SW 1271 (cell line): Measurements from ENCODE around the gene PBX3.

Experiments
- DNase-seq, 2 experiments: peaks; one replicate each; lab custom pipeline; 2025; lab: John Stamatoyannopoulos, UW

PBX3 gene

DNA sequence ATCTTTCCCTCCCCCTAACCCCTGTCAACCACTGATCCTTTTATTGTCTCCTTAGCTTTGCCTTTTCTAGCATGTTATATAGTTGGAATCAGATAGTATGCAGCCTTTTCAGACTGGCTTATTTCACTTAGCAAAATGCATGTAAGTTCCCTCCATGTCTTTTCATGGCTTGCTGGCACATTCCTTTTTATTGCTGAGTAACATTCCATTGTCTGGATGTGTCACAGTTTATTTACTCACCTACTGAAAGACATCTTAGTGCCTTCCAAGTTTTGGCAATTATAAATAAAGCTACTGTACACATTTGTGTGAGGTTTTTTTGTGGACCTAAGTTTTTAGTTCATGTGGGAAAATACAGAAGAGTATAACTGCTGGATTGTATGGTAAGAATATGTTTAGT lies 230.1 kb downstream of the PBX3 start:
- no peak for DNase-seq

- no peak for DNase-seq
Measured at GRCh38 chr9:125979383-125979782, 232.2 kb downstream of the PBX3 start.

DNA sequence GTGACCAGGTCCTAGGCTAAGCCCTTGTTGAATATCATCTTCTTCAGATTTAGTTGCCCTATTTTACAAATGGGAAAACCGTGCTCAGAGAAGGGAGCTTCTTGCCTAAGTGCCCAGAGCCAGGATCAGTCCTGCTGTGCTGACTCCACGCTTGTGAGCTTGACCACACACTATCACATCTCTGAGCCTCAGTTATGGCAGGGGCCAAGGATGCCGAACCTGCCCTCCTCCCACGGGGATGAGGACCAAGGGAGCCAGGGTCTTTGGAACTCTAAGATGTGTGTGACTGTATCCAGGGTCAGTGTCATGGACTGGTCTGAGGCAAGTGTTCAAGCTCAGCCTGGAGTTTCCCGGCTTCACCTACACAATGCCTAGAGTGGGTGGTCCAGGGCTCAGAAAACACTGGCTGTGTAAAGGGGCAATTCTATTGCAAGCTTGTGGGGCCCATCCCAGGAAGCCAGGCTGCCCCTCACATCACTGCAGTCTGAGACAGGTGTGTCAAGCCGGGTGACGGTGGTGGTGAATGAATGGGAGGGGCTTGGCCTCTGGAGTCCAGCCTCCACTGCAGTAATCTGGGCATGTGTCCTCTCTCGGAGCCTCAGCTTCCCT lies 235.7 kb downstream of the PBX3 start:
- DNase-seq, result no peak

DNA sequence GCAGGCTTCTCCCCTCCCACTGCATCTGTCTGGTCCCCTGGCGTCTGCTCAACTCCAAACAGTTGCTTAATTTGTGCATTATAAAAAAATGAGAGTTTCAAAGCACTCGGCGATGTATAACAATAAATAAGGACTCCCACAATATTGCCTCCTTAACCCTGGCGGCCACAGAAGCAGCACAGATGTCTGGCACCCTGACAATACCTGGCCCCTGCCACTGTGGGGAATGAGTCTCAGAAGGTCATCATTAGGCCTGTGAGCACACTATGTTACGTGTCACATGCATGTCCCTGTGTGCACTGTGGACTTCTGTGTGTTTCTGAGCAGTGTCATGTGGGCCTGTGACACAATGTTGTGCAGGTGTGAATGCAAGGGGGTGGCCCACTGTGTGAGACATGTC lies 236.5 kb downstream of the PBX3 start:
- DNase-seq, result no peak

GRCh38 chr9:125984461-125984860 lies 237.3 kb downstream of the PBX3 start:
- DNase-seq, result no peak

DNA sequence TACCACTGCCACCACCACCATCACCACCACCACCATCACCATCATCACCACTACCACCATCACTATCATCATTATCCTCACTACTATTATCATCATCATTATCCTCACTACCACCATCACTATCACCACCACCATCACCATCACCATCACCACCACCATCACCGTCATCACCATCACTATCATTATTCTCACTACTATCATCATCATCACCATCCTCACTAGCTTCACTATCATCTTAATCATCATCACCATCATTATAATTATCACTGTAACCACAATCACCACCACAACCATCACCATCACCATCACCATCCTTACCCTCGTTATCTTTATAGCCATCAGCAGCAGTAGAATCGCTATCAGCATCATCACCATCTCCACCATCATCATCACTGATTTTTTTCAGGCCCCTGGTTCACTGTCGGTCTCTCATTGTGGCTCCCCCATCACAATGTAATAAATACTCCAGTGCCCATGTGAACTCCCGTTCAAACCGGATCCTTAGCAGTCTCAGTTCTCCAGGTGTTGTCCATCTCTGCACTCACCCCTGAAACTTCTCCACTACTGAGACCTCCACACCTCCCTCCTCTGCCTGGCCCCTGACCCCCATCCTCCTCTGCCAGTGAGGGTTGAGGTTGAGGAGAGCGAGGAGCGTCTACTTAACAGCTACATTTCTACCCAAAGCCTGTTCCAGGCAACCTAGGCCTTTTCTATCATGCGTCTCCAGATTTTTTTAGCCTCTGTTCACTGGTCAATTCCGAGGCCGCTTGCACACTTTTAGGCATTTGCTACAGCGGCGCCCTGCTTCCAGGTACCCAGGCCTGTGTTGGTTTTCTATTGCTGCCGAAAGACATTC lies 238.2 kb downstream of the PBX3 start:
- no peak for DNase-seq

- no peak for DNase-seq
Measured at GRCh38 chr9:125985998-125986655, 239.0 kb downstream of the PBX3 start.

DNA sequence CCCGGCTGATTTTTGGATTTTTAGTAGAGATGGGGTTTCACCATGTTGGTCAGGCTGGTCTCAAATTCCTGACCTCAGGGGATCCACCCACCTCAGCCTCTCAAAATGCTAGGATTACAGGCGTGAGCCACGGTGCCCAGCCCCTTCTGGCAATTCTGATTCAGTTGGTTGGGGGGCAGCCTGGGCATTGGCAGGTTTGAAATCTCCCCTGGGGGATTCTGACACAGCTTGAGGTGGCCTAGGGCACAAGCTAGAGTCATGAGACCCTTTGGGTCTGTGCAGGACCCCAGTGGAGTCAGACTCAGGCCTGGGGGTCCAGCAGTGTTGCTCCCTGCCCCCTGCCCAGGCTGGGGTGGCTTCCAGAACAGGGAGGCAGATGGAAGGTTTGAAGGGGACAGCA lies 239.8 kb downstream of the PBX3 start:
- no peak for DNase-seq

DNA sequence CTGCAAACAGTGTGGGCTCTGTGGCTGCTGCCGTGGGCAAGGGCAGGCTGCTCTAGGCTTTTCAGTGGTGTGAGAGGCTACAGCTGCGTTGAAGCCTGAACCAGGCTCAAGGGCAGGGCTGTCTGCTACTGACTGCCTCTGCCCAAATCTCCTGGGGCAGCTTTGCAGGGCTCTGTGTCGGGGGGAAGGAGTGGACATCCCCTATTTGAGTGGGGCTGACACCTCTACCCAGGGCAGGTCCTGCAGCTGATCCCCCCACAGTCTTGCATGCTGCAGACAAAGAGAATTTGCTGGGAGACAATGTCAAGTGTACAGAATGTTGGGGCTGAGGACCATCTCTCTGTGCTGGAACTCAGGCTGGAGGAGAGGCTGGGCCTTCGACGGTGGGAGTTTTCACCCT lies 240.2 kb downstream of the PBX3 start:
- no peak for DNase-seq

DNA sequence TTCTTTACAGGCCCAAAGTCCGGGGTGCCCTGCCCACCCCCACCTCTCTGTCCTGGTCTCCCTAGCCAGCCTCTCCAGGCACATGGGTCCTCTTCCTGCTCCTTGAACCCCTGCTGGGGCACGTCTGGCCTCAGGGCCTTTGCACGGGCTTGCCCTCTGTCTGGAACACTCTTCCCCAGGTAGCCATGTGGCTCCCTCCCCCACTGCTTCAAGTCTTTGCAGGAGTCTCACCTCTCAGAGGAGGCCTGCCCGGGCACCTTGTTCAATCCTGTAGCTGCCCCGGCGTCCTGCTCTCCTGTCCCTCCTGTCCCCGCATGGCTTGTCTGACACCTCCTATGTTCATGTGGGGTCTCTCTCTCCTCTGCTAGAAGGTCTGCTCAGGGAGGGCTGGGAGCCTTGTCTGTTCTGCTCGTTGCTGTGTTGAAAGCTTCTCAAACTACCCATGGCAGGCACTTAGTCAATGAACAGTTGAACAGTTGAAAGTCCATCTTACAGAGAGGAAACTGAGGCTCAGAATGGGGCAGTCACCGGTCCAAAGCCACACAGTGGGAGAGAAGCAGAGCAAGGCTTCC lies 241.4 kb downstream of the PBX3 start:
- no peak for DNase-seq

- no peak for DNase-seq
Measured at GRCh38 chr9:125989090-125989501, 241.9 kb downstream of the PBX3 start.

- DNase-seq, result no peak
Measured at GRCh38 chr9:125989524-125990180, 242.5 kb downstream of the PBX3 start.

- no peak for DNase-seq
Measured at GRCh38 chr9:125990186-125990792, 243.1 kb downstream of the PBX3 start.

GRCh38 chr9:125990793-125991220 lies 243.6 kb downstream of the PBX3 start:
- no peak for DNase-seq

DNA sequence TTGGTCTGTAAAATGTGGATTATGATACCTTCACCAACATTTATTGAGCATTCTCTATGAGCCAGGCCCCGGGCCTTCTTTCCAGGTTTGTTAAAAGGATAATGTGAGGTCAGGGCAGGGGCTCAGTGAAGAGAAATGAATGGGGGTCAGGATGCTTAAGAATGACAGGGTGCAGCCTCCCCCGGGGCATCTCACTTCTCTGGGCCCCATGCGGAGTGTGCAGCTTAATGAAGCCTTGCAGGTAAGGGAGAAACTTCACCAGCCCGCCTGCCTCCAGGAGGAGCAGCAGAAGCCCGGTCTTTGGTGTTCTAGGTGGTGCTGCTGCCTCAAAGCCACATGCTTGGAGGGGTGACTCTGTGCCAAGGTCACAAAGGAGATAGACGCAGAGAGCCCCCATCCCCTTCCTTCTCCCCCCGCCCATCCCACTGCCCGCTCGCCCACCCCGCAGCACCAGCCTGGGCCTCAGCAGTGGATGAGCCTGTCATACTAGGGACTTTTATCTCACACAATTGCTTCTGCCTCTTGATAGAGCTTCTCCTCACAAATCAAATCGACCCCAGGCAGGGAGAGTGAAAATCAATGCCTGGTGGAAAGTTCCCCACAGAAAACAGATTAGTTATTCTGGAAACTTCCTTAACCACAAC lies 244.8 kb downstream of the PBX3 start:
- no peak for DNase-seq

GRCh38 chr9:125992557-125992956 lies 245.4 kb downstream of the PBX3 start:
- DNase-seq, result no peak

DNA sequence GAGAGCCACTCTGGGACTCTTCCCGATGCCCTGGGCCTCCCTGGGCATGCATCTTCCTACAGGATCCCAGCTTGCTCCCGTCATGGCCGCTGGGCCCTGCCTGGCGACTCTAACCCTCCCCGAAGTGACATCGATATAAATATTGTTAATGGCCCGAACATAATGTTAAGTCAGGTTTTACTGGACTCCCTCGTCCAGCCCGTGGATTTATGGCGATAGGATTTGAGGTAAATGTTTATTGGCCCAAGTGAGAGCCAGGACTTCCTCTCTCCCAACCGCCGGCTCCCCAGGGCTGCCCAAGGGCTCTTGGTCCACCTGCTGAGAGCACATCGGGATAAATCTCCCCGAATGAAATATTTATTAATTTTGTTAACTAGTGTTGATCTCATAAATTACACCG lies 246.3 kb downstream of the PBX3 start:
- DNase-seq, result no peak

DNA sequence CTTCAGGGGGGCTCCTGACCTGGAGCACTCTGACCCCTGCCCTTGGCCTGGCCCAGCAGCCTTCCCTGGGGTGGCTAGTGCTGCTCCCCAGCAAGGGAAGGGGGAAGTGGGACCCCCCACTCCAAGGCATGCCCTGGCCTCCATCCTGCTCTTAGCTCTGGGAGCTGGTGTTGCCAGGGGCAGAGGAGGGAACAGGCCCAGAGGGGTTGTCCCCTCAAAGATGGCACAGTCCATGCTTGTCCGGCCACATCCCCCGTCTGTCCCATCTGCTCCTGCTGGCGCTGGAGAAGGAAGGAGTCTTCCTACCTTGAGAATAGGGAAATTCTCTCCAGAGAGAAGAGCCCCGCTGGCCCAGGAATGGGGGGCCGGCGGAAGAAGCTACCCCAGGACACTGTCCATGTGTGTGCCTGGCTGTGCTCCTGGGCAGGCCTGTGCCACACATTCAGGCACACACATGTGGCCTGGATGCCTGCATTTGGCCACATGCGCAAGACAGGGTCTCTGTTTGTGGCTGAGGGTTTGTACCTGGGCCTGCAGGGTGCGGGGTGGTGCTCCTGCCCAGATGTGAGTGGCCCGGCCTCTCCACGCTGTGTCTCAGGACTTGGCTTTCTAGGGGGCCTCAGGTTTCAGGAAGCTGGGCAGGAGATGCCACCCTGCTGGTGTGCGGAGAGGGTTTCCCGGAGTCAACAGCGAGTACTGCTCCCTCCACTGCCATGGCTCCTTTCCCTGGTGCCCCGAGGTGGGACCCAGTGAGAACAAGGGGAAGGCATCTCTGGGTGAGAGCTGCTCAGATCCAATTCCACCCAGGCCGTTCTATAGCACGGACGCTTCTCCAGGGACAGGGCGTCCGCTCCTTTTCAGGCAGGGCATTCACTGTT lies 247.1 kb downstream of the PBX3 start:
- DNase-seq, result no peak

DNA sequence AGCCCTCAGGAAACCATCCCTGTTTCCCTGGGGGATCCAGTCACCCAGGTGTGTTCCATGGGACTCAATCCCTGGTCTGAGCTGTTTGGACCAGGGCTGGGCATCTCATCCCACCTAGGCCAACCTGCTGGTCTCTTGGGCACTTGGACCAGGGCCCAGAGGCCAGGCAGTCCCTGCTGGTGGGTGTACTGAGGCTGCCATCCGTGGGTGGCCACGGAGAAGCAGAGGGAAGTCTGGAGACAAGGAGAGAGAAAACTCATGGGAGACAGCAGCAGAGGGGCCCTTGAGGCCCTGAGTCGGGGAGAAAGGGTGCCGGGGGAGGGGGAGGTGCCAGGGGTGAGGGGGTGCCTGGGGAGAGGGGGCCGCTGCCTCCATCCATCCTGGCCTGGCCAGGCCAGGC lies 247.8 kb downstream of the PBX3 start:
- DNase-seq, result no peak

DNA sequence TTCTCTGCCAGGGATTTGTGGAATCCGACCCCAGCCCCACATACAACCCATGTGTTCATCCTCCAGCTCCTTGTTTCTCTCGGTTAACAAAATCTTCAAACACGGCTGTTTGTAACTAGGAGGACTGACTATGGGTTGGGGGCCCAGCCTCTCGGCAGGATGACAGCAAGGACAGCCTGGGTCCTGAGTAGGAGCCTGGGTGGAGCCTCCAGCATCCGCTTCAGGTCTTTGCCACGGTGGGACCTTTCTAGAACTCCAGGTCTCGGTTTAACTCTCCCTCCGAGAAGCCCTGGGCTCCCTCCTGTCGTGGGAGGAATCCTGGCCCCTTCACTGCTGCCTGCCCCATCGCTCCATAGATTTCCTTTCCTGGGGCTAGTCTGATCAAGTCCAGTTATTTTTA lies 248.5 kb downstream of the PBX3 start:
- no peak for DNase-seq
